ENCODE measurements around the gene ITGAE.

Gene ITGAE

GRCh38 chr17:3669548-3669947 is 131.4 kb downstream of the ITGAE start:
- peak; percentile 4 for DNase-seq (ENCODE audit: low read depth)
- Histone ChIP-seq H3K4me1 (ENCODE audit: control insufficient read depth, insufficient read depth, low read length) (peaks cover 24% of the 10 kb centered on the region), H3K36me3 (ENCODE audit: control insufficient read depth, insufficient read depth, low read length, severe bottlenecking) (peaks cover 4% of the 10 kb centered on the region), H3K27me3 (replicated peaks; ENCODE audit: control insufficient read depth, insufficient read depth, low read length) (no peaks in the 10 kb centered on the region), H3K4me3 (ENCODE audit: low read length) (peak overlapping the region; percentile 88), H3K9me3 (ENCODE audit: control insufficient read depth, low read length) (no peaks in the 10 kb centered on the region), H3K9ac (ENCODE audit: low read length) (peak overlapping the region; percentile 93)

DNA sequence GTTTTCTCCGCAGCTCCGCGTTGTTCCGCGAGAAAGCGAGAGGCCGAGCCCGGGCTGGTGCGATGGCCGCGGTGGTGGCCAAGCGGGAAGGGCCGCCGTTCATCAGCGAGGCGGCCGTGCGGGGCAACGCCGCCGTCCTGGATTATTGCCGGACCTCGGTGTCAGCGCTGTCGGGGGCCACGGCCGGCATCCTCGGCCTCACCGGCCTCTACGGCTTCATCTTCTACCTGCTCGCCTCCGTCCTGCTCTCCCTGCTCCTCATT is 132.0 kb downstream of the ITGAE start:
- DNase-seq (ENCODE audit: low read depth) = no peak
- peaks cover 24% of the 10 kb centered on the region for H3K4me1 ChIP-seq (ENCODE audit: control insufficient read depth, insufficient read depth, low read length)
- peak overlapping the region; percentile 93 for H3K9ac ChIP-seq (ENCODE audit: low read length)
- H3K36me3 ChIP-seq (ENCODE audit: control insufficient read depth, insufficient read depth, low read length, severe bottlenecking) = peaks cover 10% of the 10 kb centered on the region
- H3K9me3 ChIP-seq (ENCODE audit: control insufficient read depth, low read length) = no peaks in the 10 kb centered on the region
- peak overlapping the region; percentile 88 for H3K4me3 ChIP-seq (ENCODE audit: low read length)
- no peaks in the 10 kb centered on the region for H3K27me3 ChIP-seq (replicated peaks; ENCODE audit: control insufficient read depth, insufficient read depth, low read length)

DNA sequence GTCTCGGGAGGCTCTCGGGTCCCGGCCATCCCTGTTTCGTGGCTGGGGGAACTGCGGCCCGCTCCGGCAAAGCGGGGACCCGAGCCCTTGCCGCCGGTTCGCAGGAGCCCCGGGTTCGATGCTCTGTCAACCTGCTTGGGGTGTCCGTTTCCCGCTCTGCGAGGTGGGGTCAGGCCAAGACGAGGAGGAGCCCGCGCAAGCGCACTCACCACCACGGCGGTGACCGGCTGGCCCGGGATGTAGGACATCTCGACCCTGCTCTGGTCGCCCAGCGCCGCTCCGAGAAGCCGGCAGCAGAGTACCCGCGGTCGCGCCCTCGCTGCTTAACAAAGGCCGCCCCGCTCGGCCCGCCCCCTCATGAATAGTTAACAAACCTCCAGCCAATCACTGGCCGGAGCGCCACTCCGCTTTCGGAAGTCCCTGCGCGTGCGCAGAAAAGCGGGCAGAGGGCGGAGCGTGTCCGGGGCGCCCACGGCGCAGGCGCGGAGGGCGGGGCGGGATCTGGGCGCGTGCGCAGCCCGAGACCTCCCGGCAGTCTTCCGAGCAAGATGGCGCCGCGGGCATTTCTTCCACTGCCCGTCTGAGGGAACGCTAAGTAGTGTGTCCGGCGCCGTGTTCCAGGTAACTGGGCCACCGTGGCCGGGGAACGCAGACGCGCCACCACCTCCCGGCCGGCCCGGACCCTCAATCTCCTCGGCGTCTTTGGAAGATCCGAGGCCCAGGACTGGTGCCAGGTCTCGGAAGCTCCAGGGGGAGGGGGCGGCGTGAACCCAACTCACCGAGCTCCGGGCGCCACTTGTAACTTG is 132.5 kb downstream of the ITGAE start, which contains the start of the genes EMC6 and TAX1BP3:
Gene EMC6, plus strand, starts transcription at position 534 of the 806 bp plus-strand sequence. CDS start 335 bp downstream, outside the sequence.
Gene TAX1BP3, minus strand, starts transcription at position 300 of the 806 bp plus-strand sequence. Its CDS starts 52 bp downstream, at position 248.
- Histone ChIP-seq H3K9ac (ENCODE audit: low read length) (peak within 1 kb of the TSS; percentile 93), H3K9me3 (ENCODE audit: control insufficient read depth, low read length) (no peaks in the 10 kb centered on the region), H3K27me3 (replicated peaks; ENCODE audit: control insufficient read depth, insufficient read depth, low read length) (no peaks in the 10 kb centered on the region), H3K4me3 (ENCODE audit: low read length) (peak within 1 kb of the TSS; percentile 88), H3K36me3 (ENCODE audit: control insufficient read depth, insufficient read depth, low read length, severe bottlenecking) (peaks cover 15% of the 10 kb centered on the region), H3K4me1 (ENCODE audit: control insufficient read depth, insufficient read depth, low read length) (peaks cover 24% of the 10 kb centered on the region)
- peak; percentile 100 for DNase-seq (ENCODE audit: low read depth)

DNA sequence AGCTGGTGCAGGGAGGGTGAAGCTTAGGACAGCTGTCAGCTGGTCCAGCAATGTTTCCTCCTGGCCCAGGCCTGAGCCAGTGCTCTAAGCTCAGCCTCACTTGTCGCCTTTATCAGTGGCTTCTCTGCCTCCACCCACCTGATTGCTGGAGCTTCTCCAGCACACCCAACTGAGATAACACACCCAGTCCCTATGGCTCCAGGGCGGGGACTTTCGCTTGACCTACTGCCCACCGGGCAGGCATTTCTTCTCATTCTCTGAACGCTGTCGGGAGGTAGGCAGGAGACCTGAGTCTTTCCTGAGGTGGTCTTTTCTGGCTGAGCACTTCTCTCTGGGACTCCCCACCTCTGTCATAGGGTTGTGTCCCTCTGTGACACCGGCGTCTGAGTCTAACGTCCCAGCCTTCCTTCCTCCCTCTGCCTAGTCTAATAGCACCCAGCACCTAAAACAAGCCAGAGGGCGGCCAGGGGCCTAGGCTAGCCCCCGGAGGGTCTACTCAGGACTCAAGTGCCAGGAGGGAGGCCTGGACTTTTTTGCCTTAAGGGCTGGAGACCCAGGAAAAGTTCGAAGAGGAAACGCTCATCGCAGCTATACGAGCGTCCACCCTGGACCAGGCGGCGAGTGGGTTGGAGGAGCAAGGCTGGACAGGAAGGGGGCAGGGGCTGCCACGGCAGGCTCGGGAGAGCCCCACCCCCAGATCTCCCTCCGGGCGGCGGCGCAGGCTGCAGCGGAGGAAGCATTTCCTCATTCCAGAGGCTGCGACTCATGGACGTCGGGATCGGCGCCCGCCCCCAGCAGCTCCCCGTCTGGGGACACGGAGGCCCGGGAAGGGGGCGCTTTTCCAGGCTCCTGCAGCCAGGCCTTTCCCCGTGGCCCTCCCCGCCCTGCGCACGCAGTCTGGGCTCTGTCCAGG is 133.4 kb downstream of the ITGAE start:
- peaks cover 22% of the 10 kb centered on the region for H3K36me3 ChIP-seq (ENCODE audit: control insufficient read depth, insufficient read depth, low read length, severe bottlenecking)
- peaks cover 24% of the 10 kb centered on the region for H3K4me1 ChIP-seq (ENCODE audit: control insufficient read depth, insufficient read depth, low read length)
- H3K9ac ChIP-seq (ENCODE audit: low read length) = peak overlapping the region; percentile 93
- H3K27me3 ChIP-seq (replicated peaks; ENCODE audit: control insufficient read depth, insufficient read depth, low read length) = no peaks in the 10 kb centered on the region
- no peaks in the 10 kb centered on the region for H3K9me3 ChIP-seq (ENCODE audit: control insufficient read depth, low read length)
- DNase-seq (ENCODE audit: low read depth) = peak; percentile 98
- peak overlapping the region; percentile 88 for H3K4me3 ChIP-seq (ENCODE audit: low read length)

DNA sequence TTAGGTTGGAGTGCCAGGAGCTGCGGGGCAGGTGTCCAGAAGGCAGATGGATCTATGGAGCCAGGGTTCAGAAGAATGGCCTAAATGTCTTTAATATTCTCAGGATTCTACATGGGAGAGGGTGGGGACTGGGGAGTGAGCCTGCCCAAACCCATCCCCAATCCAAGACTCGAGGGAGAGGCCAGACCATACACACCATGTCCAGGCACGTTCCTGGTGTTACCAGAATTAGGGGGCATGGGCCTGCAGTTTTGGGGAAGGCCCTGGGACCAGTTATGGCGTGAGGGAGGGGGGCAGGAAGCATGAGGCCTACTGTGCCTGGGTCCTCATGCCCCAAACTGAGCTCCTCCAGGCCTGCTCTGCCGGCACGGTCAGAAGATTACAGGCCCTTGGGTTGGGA is 134.5 kb downstream of the ITGAE start:
- Histone ChIP-seq H3K27me3 (replicated peaks; ENCODE audit: control insufficient read depth, insufficient read depth, low read length) (no peaks in the 10 kb centered on the region), H3K36me3 (ENCODE audit: control insufficient read depth, insufficient read depth, low read length, severe bottlenecking) (peaks cover 30% of the 10 kb centered on the region), H3K4me3 (ENCODE audit: low read length) (peak overlapping the region; percentile 88), H3K9me3 (ENCODE audit: control insufficient read depth, low read length) (no peaks in the 10 kb centered on the region), H3K9ac (ENCODE audit: low read length) (peak overlapping the region; percentile 64), H3K4me1 (ENCODE audit: control insufficient read depth, insufficient read depth, low read length) (peaks cover 24% of the 10 kb centered on the region)
- no peak for DNase-seq (ENCODE audit: low read depth)

DNA sequence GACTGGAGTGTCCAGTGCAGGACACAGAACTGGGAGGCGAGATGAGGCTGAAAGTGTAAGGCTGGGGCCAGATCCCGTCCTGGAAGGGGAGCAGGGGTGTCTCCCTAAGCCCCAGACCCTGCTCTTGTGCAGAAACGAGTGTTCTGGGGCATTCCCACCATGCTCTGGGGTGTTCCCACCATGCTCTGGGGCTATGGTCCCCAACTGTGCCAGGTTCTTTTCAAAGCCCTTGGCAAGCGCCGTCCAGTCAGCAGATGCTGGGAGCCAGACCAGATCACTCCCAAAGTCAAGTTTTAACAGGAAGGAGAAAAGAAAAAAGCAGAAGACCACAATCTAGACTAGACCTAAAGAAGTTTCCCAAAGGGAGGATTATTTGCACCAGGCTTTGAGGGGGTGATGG is 135.2 kb downstream of the ITGAE start:
- Histone ChIP-seq H3K4me3 (ENCODE audit: low read length) (no peak overlapping the region), H3K36me3 (ENCODE audit: control insufficient read depth, insufficient read depth, low read length, severe bottlenecking) (peaks cover 35% of the 10 kb centered on the region), H3K27me3 (replicated peaks; ENCODE audit: control insufficient read depth, insufficient read depth, low read length) (no peaks in the 10 kb centered on the region), H3K4me1 (ENCODE audit: control insufficient read depth, insufficient read depth, low read length) (peaks cover 24% of the 10 kb centered on the region), H3K9ac (ENCODE audit: low read length) (peak overlapping the region; percentile 64), H3K9me3 (ENCODE audit: control insufficient read depth, low read length) (no peaks in the 10 kb centered on the region)
- DNase-seq (ENCODE audit: low read depth) = no peak

Data from adipocyte (in vitro differentiated cells).